ENCODE data around the gene LCE3B.

GRCh38 chr1:152626744-152627143 lies 13.1 kb downstream of the LCE3B start:
- TF ChIP-seq CTCF (IDR thresholded peaks at IDR 0.05; ENCODE audit: low read depth, low read length, missing input control) (no peak), JUND (IDR thresholded peaks at IDR 0.05) (no peak), REST (IDR thresholded peaks at IDR 0.05) (no peak), YY1 (IDR thresholded peaks at IDR 0.05) (no peak), EGR1 (IDR thresholded peaks at IDR 0.05; ENCODE audit: low read depth in 2 of 2) (no peak), ATF3 (IDR thresholded peaks at IDR 0.05) (no peak), SP1 (IDR thresholded peaks at IDR 0.05) (no peak), HNF4G (IDR thresholded peaks at IDR 0.05) (no peak), RXRA (IDR thresholded peaks at IDR 0.05) (no peak), GABPA (IDR thresholded peaks at IDR 0.05 in 1 of 2, conservative IDR thresholded peaks at IDR 0.05 in 1 of 2) (no peak), RAD21 (IDR thresholded peaks at IDR 0.05) (no peak), HNF4A (conservative IDR thresholded peaks at IDR 0.05) (no peak), TAF1 (conservative IDR thresholded peaks at IDR 0.05) (no peak)
